KBM-7 (cell line): Measurements from ENCODE around the gene TDRKH.

Source experiments
- DNase-seq: peaks from one replicate; pipeline ENCODE4 v3.0.0-alpha.2; 2015
- in situ Hi-C: fragments of 300-500 bp; cut with MboI; formaldehyde crosslinking; loops from 2 replicates; pipeline ENCODE4 v1.14.3; 2020; ENCODE audit warnings: low sequenced_read_pairs, low pct_unique_long_range_greater_than_20kb, mixed read lengths

TDRKH gene

GRCh38 chr1:151825204-151825603, 34.9 kb upstream of the TDRKH start:
- in situ Hi-C loops: no loop called here
- DNase-seq: no peak

- in situ Hi-C loops: no loop called here
- no peak for DNase-seq
Measured at GRCh38 chr1:151823175-151823574, 32.9 kb upstream of the TDRKH start.

DNA sequence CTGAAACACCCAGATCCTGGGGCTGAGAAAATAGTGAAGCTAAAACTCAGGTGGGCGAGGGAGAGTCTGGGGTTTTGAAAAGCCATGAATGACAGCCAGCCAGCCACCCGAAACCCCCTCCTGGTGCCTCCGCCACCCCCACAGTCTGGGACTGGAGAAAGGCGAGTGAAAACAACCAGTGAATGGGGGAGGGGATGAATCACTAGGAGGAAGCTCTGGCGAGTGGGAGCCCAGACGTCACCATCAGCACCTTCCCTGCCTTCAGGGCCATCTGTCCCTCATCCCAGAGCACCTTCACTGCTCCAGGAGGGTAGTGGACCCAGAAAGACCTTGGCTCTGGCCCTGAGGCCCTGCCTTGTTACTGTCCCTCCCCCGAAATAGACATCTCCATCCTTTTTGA, 32.1 kb upstream of the TDRKH start:
- in situ Hi-C loops: no loop called here
- peak; percentile 19 for DNase-seq

- in situ Hi-C loops: no loop called here
- peak; percentile 33 for DNase-seq
Measured at GRCh38 chr1:151820940-151821339, 30.6 kb upstream of the TDRKH start.

GRCh38 chr1:151819976-151820623, 29.8 kb upstream of the TDRKH start:
- in situ Hi-C loops: no loop called here
- DNase-seq: no peak

DNA sequence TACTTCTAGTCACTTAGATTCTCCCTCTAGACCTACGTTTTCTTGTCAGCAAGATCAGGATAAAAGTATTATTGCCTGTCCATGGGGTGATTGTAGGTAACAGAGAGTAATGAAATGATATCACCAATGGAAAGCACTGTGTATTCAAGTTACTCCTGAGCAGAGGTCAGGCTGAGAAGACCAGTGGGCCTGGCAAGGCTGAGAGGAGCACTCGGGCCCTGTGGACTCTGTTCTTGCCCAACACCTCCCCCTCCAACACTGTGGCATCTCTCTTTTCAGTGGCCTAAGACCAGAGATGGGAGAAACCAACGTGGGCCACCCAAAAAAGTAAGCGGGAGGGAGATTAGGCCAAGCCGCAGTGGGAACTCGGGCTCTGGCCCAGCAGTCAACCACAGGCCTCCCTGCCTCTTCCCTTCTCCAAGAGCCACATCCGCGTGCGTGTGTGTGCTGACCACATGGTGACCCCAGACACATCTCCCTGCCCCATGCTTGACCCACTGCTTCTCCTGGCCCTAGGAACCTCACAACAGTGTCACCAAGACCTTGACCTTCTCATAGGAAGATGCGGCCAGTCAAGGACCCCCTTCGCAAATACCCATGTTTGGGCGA, 29.0 kb upstream of the TDRKH start:
- no peak for DNase-seq
- in situ Hi-C loops: no loop called here

DNA sequence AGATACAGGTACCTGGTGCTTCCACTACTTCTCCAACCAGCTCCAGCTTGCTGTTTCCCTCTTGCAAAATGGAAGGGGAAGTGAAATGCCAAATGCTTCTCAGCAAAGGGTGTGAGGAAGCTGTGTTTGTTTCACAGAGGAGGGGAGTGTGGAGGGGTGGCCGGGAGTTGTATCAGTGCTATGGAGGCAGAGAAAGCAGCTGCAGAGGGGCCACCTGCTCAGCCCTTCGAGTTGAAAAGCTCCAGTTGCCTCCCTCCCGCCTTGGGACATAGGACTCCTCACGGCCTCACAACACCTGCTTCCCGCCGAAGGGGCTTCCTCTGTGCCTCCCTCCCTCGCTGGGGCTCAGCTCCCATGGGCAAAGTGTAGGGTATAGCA, 27.0 kb upstream of the TDRKH start:
- in situ Hi-C loops: no loop called here

DNA sequence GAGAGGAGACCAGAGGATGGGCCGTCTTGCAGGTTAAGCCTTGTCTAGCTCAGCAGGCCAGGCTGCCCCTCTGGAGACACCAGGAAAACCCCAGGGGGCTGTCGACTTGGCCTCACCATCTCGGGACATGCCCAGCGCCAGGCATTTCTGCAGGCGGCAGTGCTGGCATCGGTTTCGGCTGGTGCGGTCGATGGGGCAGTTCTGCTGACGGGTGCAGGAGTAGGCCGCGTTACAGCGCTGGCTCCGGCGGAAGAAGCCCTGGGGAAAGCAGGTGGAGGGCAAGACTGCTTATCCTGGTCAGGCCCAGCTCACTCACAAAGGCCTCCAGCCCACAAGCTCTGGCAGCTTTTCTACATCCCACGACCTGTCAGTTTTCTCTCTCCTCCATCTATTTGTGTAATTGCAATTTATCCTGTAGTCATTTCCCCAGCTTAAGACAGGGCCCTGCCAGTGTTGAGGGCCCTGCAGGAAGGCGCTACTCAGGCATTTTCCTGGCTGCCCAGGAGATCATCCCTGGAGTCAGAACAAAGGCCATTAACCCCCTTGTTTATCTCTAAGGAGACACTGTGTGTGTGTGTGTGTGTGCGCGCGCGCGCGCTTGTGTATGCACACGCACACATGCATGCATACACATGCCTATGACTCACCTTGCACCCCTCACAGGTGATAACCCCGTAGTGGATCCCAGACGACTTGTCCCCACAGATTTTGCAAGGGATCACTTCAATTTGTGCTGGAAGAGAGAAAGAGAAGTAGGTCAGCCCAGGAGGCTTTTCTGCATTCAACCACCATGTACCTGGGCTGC, 26.4 kb upstream of the TDRKH start:
- in situ Hi-C loops: no loop called here
- no peak for DNase-seq

More for the DNA sequence above, 27.0 kb upstream of the TDRKH start:
- peak; percentile 29 for DNase-seq

DNA sequence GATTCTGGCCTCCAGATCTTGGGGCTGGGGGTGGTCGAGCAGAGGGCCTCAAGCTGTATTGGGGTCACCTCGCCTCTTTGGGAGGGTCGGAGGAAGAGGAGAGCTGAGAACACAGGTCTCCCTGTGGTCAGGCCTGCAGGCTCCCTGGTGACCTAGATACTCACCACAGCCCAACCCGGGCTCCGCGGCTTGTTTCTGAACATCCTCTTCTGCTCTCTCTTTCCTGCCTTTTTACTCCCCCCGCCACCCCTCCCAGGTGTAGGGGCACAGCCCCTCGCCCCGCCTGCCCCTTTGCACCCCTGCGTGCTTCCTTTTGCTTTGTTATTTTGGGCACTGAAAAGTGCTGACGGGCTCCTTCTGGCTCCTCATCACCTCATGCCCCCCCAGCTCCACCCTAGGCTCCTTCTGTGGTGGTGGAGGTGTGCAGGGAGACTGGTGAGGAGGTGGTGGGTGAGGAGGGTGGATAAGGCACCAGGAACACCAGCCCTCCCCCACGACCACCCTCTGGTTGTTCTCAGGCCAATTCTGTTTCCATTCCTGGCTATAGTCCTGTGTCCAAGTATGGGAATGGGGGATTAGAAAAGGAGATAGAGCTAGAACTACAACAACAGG, 25.5 kb upstream of the TDRKH start:
- in situ Hi-C loops: no loop called here
- DNase-seq: no peak

DNA sequence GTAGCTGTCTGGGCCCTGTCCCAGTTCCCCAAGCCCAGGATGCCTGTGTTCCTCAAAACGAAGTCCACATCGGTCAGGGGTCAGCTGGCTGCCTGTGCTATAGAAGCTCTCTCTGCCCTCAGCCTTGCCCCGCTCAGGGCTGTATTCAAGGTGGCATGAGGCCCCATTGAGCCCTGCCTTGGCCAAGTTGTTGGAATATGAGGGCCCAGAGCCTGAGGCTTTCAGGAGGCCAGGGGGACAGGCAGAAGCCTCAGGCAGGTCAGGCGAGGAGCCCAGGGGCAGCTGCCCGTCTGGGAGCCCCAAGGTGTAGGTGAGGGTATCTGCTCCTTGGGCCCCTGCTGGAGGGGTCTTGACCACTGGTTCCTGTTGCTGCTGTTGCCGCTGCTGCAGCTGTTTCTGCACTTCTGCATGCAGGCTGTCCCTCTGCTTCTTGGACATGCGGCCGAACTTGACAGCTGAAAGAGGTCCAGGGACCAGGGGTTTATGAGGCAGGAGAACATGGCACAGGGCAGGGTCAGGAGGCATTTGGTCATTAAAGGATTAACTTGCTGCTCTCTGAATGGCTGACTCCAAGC, 24.8 kb upstream of the TDRKH start:
- no peak for DNase-seq
- in situ Hi-C loops: no loop called here

DNA sequence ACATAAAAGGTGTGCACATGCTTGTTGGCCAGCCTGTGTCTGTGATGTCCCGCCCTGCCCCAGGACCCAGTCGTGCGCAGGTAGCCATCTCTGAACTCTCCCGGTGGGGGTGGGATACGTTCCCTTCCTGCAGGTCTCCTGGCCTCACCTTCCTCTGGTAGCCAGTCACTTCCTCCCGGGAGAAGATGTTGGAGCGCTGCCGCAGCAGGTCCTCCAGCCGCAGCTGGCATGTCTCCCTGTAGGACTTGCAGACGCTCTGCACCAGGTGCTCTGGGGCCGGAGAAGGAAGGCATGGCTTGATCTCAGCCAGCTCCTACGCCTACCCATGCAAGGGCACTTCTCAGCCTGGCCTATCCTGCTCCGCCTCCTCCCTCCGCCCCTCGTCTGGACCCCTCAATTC, 24.1 kb upstream of the TDRKH start:
- DNase-seq: no peak
- in situ Hi-C loops: no loop called here

GRCh38 chr1:151813271-151813977, 23.1 kb upstream of the TDRKH start:
- no peak for DNase-seq
- in situ Hi-C loops: no loop called here

DNA sequence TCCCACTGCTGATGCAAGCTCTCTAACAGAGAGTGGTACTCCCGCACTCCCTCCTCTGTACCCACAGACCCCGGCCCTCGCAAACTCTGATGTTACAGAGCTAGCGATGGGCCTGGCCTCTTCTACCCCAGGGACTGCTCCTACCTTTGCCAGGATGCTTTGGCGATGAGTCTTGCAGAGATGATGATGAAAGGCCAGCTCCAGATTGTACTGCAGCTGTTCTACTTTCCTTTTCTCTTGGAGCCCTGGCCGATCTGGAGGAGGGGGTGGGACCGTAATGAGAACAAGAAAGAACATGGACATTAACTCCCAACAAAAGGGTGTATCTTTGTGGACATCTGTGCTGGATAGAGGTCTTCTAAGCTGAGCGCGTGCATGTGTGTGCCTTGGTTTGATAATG, 20.9 kb upstream of the TDRKH start:
- in situ Hi-C loops: no loop called here
- DNase-seq: no peak

DNA sequence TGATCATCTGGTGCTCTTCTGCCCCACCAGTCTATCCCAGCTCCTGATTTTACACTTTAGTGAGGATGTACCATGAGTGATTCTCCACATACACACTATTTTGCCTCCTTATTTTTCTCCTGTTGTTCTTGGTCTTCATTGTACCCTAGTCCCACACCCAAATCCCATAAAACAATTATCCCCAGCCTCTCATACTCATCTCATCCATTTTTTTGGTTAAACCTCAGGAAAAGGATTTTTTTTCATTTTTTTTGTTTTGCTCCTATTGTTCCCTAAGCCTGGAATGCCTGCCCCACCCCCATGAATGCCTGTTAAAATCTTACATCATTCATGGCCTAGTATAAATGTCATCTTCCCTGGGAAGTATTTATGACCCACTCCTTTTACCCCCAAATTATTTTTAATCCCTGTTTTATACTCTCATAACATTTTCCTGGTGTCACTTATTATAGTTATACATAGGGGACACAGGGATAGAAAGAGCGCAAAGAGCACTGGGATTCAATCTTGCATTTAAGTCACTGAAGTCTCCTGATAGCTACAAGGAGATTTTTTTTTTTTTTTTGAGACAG, 19.8 kb upstream of the TDRKH start:
- in situ Hi-C loops: no loop called here

GRCh38 chr1:151809290-151809984, 19.1 kb upstream of the TDRKH start:
- in situ Hi-C loops: no loop called here
- no peak for DNase-seq

More for the DNA sequence above, 19.8 kb upstream of the TDRKH start:
- DNase-seq: no peak

DNA sequence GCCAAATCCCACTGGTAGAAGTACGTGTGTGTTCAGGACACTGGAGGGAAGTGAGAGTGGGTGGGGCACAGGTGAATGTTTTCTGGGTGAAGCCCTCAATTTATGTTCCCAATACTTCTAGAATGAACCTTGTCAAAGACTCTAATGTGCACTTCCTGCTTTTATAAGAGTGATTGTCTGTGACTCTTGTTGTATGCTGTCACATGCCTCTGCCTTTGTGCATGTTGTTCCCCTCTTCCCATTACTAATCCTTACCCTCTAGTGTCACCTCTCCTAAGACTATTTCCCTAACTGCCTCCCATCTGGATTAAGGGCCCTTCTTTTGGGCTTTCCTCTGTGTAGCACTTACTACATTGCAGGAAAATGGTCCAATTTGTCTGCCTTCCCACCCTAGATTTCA, 17.5 kb upstream of the TDRKH start:
- DNase-seq: no peak
- in situ Hi-C loops: no loop called here

- in situ Hi-C loops: no loop called here
- DNase-seq: no peak
Measured at GRCh38 chr1:151807131-151807530, 16.8 kb upstream of the TDRKH start.

DNA sequence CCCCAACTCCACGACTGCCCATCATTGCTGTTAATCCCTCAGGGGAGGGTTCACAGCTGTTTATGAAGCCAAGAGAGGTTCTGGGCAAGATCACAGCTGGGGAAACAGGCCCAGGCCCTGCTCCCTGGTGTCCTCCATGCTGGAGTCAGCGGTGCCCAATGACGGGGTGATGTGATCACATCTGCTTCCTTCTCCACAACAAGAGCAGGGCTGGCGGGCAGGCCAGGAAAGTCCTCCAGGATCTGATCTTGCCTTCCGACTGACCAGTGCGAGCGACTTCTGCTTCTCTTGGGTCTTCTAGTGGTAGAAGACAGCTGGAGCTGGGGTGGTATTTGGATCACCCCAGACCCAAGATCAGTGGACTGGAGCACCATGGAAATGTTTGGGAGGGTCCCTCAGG, 15.9 kb upstream of the TDRKH start:
- DNase-seq: no peak
- in situ Hi-C loops: no loop called here
